Measurements from ENCODE around the gene HLA-DPA1.
"Not testable (repeated sequence)": the region's sequence is repeated elsewhere in the genome, so short reads cannot be mapped to it uniquely, and the experiment has no call there.

Gene HLA-DPA1

GRCh38 chr6:33088258-33088930, 14.9 kb upstream of the HLA-DPA1 start:
- DNase-seq: no peak

- no peak for DNase-seq
Measured at GRCh38 chr6:33085627-33086026, 12.2 kb upstream of the HLA-DPA1 start.

- no peak for DNase-seq
Measured at GRCh38 chr6:33082702-33083101, 9.3 kb upstream of the HLA-DPA1 start.

DNA sequence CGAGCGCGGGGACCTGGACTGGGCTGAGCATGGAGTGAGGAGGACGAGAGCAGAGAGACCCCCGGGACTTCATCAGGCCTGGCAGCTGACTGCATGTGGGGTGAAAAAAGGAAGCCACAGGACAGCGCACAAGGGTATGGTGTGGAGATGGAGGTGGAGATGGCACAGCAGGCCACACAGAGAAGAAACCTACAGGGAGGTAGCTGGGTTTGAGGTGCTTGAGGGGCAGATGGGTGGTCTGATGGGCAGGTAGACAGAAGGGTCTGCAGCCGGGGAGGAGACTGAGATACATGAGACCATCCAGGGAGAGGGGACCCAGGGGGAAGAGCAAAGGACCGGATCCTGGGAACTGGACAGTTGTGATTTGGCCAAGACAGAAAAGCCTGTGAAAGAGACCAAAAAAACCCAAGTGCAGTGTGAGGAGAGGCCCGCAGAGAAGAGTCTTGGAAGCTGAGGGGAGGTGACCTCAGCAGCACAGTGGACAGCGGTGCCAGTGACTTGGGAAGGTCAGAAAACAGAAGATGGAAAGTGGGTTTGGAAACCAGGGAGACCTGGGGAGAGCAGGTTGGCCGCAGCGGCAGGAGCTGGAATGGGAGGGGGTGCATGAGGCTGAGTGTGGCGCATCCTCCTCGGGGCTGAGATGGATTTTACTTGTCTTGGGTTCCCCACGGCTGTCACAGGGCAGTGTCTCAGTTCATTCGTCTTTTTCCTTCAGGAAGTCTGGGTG, 7.8 kb upstream of the HLA-DPA1 start:
- no peak for DNase-seq

GRCh38 chr6:33080127-33081089, 7.0 kb upstream of the HLA-DPA1 start:
- DNase-seq: no peak

DNA sequence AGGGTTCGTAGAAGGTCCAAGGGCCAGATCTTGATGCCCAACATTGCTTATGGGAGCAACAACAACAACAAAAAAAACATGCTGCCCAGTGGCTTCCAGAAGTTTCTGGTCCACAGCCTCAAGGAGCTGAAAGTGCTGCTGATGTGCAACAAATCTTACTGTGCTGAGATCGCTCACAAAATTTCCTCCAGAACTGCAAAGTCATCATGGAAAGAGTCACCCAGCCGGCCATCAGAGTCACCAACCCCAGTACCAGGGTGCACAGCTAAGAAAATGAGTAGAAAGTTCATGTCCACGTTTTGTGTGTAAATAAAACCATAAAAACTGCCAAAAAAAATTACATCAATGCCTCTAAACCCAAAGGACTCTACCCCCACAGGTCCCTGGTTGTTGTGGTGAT, 6.1 kb upstream of the HLA-DPA1 start:
- DNase-seq: no peak

- DNase-seq: no peak
Measured at GRCh38 chr6:33078919-33079521, 5.6 kb upstream of the HLA-DPA1 start.

DNA sequence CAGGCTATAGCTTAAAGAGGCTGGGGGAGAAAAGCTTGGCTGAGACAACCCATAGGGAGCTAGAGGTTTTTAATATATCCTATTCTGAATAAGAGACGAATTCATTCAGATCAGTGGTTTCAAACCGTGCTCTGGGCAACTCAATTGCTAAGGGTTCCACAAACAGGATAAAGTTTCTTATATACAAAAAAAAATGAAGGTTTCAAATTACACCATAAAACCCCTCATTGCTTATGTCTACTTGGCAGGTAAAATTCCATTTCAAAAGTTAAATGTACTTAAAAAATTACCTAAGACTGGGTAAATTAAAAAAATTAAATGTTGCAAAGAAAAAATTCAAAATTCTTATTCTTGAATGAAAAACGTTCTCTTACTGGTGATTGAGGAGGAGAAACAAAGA, 5.0 kb upstream of the HLA-DPA1 start:
- DNase-seq: no peak

DNA sequence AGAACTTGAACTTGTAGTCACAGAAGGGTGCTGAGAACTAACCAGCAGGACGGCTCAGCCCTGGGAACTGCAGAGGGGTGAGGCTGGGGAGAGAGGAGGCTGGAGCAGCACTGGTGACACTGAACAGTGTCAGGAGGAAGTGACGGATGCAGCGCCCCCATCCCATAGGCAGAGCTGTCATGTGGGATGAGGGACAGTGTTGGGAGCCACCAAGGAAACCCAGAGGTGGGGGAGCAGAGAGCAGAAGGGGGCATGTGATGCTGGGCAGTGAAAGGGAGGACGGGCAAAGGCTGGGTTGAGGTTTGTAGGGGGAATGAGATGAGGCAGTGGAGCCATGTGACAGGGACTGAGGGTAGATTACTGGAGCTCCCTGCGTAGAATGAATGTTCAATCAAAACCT, 4.5 kb upstream of the HLA-DPA1 start:
- DNase-seq: no peak

GRCh38 chr6:33076406-33076934, 3.0 kb upstream of the HLA-DPA1 start:
- DNase-seq: no peak

GRCh38 chr6:33075568-33076405, 2.3 kb upstream of the HLA-DPA1 start, which contains the start of gene HLA-DPB1:
Gene HLA-DPB1 (plus strand): TSS chr6:33075990. CDS start chr6:33076042, 52 bp downstream.
- DNase-seq: peak; percentile 18 to 32

DNA sequence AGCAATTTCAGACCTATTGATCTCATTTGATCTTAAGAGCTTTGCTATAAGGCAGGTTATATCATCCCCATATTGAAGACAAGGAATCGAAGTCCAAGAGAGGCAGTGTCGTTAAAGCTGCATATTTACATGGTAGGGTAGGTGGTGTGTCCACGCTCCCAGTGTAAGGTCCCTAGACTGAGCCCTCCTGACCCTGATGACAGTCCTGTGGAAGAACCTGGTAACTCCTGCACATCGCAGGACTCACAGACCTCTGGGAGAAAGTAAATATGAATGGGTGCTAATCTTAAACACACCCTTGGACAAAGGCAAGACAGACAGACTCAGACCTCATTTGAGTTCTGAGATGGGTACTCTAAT, 1.7 kb upstream of the HLA-DPA1 start:
- DNase-seq: no peak

GRCh38 chr6:33072508-33073100, 845 bp downstream of the HLA-DPA1 start:
- no peak for DNase-seq

DNA sequence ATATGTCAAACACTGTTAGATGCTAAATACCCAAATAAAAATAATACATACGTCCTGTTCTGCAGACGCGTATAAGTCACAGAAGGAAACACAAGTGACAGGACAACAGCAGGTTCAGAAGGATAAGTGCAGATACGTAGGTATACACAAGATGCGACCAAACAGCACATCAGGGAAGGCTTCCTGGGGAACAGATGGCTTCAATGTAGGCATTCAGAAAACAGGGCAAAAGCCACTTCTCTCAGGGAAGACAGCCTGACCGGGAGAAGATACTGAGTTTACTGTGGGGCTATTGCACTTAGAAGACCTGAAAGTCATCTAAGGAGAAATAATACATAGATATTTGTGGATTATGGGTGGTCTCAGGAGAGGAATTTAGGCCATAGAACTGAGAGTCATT, 1.9 kb downstream of the HLA-DPA1 start:
- no peak for DNase-seq

DNA sequence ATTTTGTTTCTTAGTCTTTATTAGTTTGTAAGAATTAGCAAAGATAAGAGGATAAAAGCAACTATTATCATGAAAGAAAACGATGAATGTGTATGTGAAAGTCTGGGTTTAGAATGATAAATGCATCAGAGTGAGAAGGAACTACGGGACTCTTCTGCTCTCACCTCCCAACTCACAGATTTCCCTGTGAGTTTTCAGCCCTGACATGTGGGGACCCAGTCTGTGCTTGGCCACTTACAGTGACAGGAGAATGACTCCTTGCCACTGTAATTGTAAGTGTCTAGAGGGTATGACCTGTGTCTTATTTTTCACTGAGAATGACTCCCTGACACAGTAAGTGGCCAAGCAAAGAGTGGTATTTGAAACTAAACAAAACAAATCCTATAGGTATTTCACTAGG, 2.5 kb downstream of the HLA-DPA1 start:
- DNase-seq: no peak

- DNase-seq: no peak
Measured at GRCh38 chr6:33069021-33069738, 4.3 kb downstream of the HLA-DPA1 start.

GRCh38 chr6:33066917-33067521, 6.4 kb downstream of the HLA-DPA1 start:
- DNase-seq: no peak

- DNase-seq: no peak
Measured at GRCh38 chr6:33065312-33065711, 8.1 kb downstream of the HLA-DPA1 start.

DNA sequence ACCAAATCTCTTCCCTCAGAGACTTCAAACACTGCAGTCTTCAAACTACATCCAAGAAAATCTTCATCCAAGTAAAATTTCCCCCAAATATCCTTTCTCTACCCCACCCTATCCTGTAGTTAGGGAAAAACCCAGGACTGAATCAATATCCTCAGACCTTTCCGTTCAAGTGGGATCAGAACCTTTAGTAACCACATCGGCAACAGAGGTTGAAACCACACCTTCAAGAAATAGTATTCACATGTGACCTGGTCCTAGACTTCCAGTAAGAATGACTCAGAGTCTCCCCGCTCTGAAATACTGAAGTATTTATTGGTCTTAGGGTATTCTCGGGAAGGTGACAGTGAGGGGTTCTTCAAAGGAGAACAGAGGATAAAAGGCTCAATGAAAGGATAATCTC, 8.7 kb downstream of the HLA-DPA1 start:
- DNase-seq: no peak

GRCh38 chr6:33063435-33063834, 10.0 kb downstream of the HLA-DPA1 start:
- DNase-seq: not testable (repeated sequence)
